IPS DF 6.9 (cell line): Measurements from ENCODE around the gene TRIM24.

Source experiments
- DNase-seq: peaks from one replicate; pipeline ENCODE4 v3.0.0-alpha.2; 2013; ENCODE audit warnings: low read depth, low spot score
- H3K27ac ChIP-seq: one replicate; pipeline ENCODE4 v1.5.1; 2013; ENCODE audit warnings: low read length, control low read depth
- H3K27me3 ChIP-seq: 2 replicates; pipeline ENCODE4 v1.6.1; 2013; ENCODE audit warnings: mild to moderate bottlenecking, low read length; ENCODE audit not compliant: control insufficient read depth, insufficient read depth
- H3K36me3 ChIP-seq: 2 replicates; pipeline ENCODE4 v1.6.1; 2013; ENCODE audit warnings: low read length; ENCODE audit not compliant: control insufficient read depth, insufficient read depth
- H3K4me1 ChIP-seq: 2 replicates; pipeline ENCODE4 v1.6.1; 2013; ENCODE audit warnings: low read length; ENCODE audit not compliant: control insufficient read depth, insufficient read depth
- H3K4me3 ChIP-seq: 2 replicates; pipeline ENCODE4 v1.5.1; 2013; ENCODE audit warnings: mild to moderate bottlenecking, low read length
- H3K9me3 ChIP-seq: 2 replicates; pipeline ENCODE4 v1.6.1; 2013; ENCODE audit warnings: low read length, inconsistent platforms; ENCODE audit not compliant: control insufficient read depth, insufficient read depth
- WGBS: extraction: QIAGEN DNeasy Blood & Tissue Kit; methylation state at CpG from one replicate; pipeline ENCODE4 v1.1.7; 2013; ENCODE audit warnings: mixed read lengths, missing lambda C conversion rate; ENCODE audit not compliant: insufficient read length, insufficient coverage; 5-methylcytosine and 5-hydroxymethylcytosine counted together

Gene TRIM24

DNA sequence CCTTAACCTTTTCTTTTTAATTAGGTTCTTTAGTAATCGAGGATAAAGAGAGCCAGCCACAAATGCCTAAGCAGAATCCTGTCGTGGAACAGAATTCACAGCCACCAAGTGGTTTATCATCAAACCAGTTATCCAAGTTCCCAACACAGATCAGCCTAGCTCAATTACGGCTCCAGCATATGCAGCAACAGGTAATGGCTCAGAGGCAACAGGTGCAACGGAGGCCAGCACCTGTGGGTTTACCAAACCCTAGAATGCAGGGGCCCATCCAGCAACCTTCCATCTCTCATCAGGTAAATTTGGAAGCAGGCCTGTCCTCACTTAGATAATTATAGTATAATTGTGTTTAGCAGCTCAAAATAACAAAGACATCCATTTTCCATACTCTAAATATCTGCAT lies 94.6 kb downstream of the TRIM24 start:
- H3K36me3 ChIP-seq: peaks cover 61% of the 10 kb centered on the region; the same call in 1 of the 2 replicates
- H3K27me3 ChIP-seq: no peaks in the 10 kb centered on the region
- WGBS: no CpG with 5 or more reads among the region's 4 CpGs
- no peaks in the 10 kb centered on the region for H3K4me1 ChIP-seq
- no peaks in the 10 kb centered on the region; the same call in 1 of the 2 replicates for H3K9me3 ChIP-seq
- H3K27ac ChIP-seq: no peak overlapping the region
- no peak for DNase-seq
- H3K4me3 ChIP-seq: no peak overlapping the region

DNA sequence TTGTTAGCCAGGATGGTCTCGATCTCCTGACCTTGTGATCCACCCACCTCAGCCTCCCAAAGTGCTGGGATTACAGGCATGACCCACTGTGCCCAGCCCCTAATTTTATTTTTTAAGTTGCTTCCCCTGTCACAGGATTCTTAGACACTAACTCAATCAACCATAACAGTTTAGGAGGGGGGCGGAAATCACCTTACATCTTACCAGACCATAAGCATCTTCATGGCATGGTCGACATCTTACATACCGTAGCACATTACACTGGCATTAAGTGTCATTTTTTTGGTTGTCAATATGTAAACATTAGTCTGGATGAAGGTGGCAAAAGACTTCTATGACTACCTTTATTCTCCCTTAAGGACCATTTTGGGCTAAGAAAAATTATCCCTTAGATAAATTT lies 95.6 kb downstream of the TRIM24 start:
- H3K36me3 ChIP-seq: peaks cover 65% of the 10 kb centered on the region; the same call in 1 of the 2 replicates

DNA sequence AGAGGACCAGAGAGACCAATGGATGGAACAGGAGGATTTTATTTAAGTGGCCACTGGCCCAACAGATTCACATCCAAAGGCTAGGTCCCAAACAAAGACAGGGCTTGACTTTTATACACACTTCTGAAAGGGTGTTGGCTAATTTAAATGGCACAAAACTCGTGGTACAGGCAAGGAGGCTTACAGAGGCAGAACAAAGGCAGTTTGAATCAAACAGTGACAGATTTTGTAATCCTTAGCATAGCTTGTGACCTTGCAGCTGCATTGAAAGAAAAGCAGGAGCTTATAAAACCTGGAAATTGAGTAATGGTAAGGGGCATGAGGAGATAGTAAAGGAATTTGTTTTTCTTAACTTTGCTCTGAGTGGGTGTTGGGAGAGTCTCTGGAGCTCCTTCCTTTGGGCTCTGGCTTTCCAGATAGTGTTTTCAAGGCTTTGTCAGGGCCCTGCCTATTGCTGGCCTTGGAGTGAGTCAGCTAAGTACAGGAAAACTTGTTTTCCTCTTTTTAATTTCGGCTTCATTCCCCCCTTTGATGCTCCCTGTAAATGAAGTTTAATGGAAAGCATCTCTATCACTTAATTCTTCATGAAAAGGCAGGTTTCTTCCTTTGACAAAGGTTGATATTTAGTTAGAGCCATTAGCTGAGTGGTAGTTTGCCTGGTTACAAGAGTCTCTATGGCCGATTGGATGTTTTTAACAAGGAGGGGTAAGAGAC lies 96.9 kb downstream of the TRIM24 start:
- no peak for DNase-seq
- Histone ChIP-seq H3K27me3 (no peaks in the 10 kb centered on the region), H3K4me3 (no peak overlapping the region), H3K27ac (no peak overlapping the region), H3K9me3 (no peaks in the 10 kb centered on the region; the same call in 1 of the 2 replicates), H3K4me1 (no peaks in the 10 kb centered on the region), H3K36me3 (peaks cover 67% of the 10 kb centered on the region)
- WGBS: no CpG with 5 or more reads among the region's 3 CpGs

More for the DNA sequence above, 95.6 kb downstream of the TRIM24 start:
- no peaks in the 10 kb centered on the region for H3K4me1 ChIP-seq
- H3K27ac ChIP-seq: no peak overlapping the region
- H3K9me3 ChIP-seq: no peaks in the 10 kb centered on the region; the same call in 1 of the 2 replicates
- no peak overlapping the region for H3K4me3 ChIP-seq
- no peak for DNase-seq
- WGBS: no CpG with 5 or more reads among the region's 4 CpGs
- no peaks in the 10 kb centered on the region for H3K27me3 ChIP-seq

DNA sequence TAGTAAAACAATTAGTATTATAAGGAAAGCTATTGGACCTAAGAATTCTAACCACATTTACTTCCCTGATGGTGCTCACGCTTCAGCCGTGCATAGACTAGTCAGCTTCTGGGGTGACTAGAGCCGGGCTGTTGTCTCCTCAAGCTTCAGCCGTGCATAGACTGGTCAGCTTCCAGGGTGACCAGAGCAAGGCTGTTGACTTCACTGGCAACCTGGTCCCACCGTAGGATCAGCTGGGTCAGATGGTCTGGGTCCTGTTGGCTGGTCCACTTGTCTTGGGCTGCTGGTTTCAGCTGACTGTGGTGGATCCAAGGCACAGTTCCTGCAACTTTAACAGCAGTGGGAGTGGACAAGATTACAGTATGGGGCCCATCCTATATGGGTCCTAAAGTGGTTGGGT lies 99.4 kb downstream of the TRIM24 start:
- no CpG with 5 or more reads among the region's 5 CpGs for WGBS
- H3K4me1 ChIP-seq: no peaks in the 10 kb centered on the region
- H3K36me3 ChIP-seq: peaks cover 72% of the 10 kb centered on the region
- H3K27ac ChIP-seq: no peak overlapping the region
- H3K4me3 ChIP-seq: no peak overlapping the region
- peaks cover 5% of the 10 kb centered on the region for H3K9me3 ChIP-seq
- no peaks in the 10 kb centered on the region for H3K27me3 ChIP-seq
- no peak for DNase-seq

GRCh38 chr7:138563808-138564207 lies 103.7 kb downstream of the TRIM24 start:
- Histone ChIP-seq H3K4me3 (no peak overlapping the region), H3K4me1 (no peaks in the 10 kb centered on the region), H3K9me3 (peaks cover 6% of the 10 kb centered on the region), H3K36me3 (peaks cover 60% of the 10 kb centered on the region), H3K27me3 (no peaks in the 10 kb centered on the region), H3K27ac (no peak overlapping the region)
- WGBS: no CpG with 5 or more reads among the region's 4 CpGs
- no peak for DNase-seq

DNA sequence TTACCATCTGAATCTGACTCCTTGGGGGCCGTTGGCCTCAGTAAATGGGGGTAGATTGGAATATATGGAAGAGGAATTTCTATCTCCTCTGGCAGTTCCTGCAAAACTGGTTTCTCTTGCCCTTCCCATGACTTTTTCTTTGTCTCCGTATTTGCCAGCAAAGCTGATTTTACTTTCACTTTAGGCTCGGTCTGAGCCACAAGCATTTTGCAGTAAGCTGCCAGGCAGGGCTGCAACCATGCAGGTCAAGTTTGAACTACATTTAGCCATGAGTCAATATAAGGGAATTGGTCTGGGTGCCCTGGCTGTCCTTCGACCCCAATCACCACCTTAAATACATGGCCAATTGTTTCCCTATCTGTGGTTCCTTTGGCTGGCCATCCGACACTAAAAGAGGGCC lies 104.3 kb downstream of the TRIM24 start:
- peaks cover 6% of the 10 kb centered on the region for H3K9me3 ChIP-seq
- H3K4me1 ChIP-seq: no peaks in the 10 kb centered on the region
- H3K27ac ChIP-seq: no peak overlapping the region
- WGBS: no CpG with 5 or more reads among the region's 5 CpGs
- peaks cover 59% of the 10 kb centered on the region for H3K36me3 ChIP-seq
- H3K27me3 ChIP-seq: no peaks in the 10 kb centered on the region
- no peak overlapping the region for H3K4me3 ChIP-seq
- DNase-seq: no peak

- peaks cover 55% of the 10 kb centered on the region for H3K36me3 ChIP-seq
- H3K27me3 ChIP-seq: no peaks in the 10 kb centered on the region
- no peaks in the 10 kb centered on the region for H3K4me1 ChIP-seq
- peaks cover 6% of the 10 kb centered on the region for H3K9me3 ChIP-seq
- no peak overlapping the region for H3K4me3 ChIP-seq
- WGBS: no CpG with 5 or more reads among the region's 8 CpGs
- no peak overlapping the region for H3K27ac ChIP-seq
- no peak for DNase-seq
These were observed 105.0 kb downstream of the TRIM24 start for GRCh38 chr7:138565071-138565450.

- DNase-seq: no peak
- Histone ChIP-seq H3K4me1 (no peaks in the 10 kb centered on the region), H3K36me3 (peaks cover 52% of the 10 kb centered on the region), H3K9me3 (peaks cover 6% of the 10 kb centered on the region), H3K27me3 (no peaks in the 10 kb centered on the region), H3K4me3 (no peak overlapping the region), H3K27ac (no peak overlapping the region)
- WGBS: no CpG with 5 or more reads among the region's 8 CpGs
These were observed 105.5 kb downstream of the TRIM24 start for GRCh38 chr7:138565451-138566114.

DNA sequence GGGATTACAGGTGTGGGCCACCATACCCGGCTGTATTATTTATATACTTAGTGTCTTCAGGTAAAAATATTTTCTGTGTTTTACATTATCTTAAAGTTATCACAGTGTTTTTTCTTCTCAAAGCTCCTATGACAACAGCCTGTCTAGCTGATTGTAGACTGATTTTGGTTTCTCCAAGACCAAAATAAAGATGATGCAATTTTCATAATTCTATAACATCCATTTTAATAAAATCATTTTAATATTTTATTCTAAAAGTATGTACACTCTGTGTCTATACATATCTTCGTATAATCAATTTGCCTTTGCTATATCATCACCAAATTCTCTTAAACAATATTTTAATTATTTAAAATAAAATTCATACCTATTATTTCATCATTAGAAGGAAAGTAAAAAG lies 108.6 kb downstream of the TRIM24 start:
- no peak overlapping the region for H3K4me3 ChIP-seq
- no peak for DNase-seq
- H3K36me3 ChIP-seq: peaks cover 34% of the 10 kb centered on the region
- no peak overlapping the region for H3K27ac ChIP-seq
- peaks cover 6% of the 10 kb centered on the region for H3K9me3 ChIP-seq
- no peaks in the 10 kb centered on the region for H3K4me1 ChIP-seq
- 100% methylated on average over 1 of the region's 2 CpGs for WGBS
- H3K27me3 ChIP-seq: no peaks in the 10 kb centered on the region

DNA sequence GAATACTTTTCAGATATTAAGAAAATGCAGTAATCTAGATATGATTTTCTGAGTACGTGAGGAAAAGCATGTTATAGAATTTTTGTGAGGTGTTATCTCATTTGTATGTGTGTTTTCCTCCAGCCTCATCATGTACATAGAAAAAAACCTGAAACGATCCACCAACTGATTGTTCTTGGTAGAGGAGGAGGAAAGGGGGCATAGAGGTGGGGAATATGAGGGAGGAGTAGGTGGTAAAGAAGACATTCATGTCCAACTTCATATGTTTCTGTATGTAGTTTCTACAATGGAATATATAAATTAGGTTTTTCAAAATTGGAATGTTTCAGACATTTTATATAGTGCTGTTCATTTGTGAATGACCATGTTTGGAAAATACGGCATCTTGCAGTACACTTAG lies 109.4 kb downstream of the TRIM24 start:
- H3K36me3 ChIP-seq: peaks cover 26% of the 10 kb centered on the region
- no CpG with 5 or more reads among the region's 3 CpGs for WGBS
- H3K27me3 ChIP-seq: no peaks in the 10 kb centered on the region
- H3K9me3 ChIP-seq: peaks cover under 1% of the 10 kb centered on the region
- no peak overlapping the region for H3K27ac ChIP-seq
- no peaks in the 10 kb centered on the region for H3K4me1 ChIP-seq
- no peak for DNase-seq
- no peak overlapping the region for H3K4me3 ChIP-seq
